ENCODE results near the gene NHSL2. TPM values are rescaled to one million over a fixed set of nuclear protein-coding genes. Genes with fewer than 3 reads are reported as not detected.
A peak's percentile ranks its signal among the peaks of the same experiment; 100 is the strongest.

The NHSL2 gene
- total RNA-seq, 1 donor from 2014 or later, result 57.6 TPM

DNA sequence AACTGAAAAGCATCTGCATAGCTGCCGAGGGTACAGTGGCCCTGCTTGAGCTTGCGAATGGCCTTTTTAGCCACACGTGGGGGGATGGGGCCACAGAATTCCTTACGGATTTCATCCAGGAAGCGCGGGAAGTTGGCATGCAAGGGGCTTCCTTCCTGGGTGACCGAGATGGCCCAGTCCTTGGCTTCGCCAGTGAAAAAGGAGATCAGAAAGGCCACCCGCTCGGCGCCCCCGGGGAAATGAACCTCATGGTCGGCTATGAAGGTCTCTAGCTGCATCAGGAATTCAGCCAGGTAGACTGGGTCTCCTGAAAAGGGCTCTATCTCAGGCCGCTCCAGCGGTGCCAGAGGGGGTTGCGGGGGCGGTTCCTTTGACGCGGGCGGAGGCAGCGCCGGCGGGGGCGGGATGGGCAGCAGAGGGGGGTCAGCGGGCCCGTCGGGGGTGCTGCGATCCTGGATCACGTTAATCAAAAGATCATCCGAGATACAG, 220.2 kb downstream of the NHSL2 start:
- Mint-ChIP-seq H3K9me3 (ENCODE audit: unreplicated experiment) (no peaks in the 10 kb centered on the region), H3K4me3 (ENCODE audit: unreplicated experiment) (peak overlapping the region; percentile 83), H3K27me3 (ENCODE audit: unreplicated experiment) (peaks cover 10% of the 10 kb centered on the region), H3K4me1 (ENCODE audit: unreplicated experiment) (peaks cover 41% of the 10 kb centered on the region), H3K36me3 (ENCODE audit: low read depth, unreplicated experiment) (peaks cover 24% of the 10 kb centered on the region), H3K27ac (ENCODE audit: unreplicated experiment) (no peak overlapping the region)
- DNase-seq (ENCODE audit: low spot score), result no peak
- TF ChIP-seq CTCF (IDR thresholded peaks at IDR 0.05; ENCODE audit: unreplicated experiment), result no peak

GRCh38 chrX:72131317-72132294, 221.0 kb downstream of the NHSL2 start, which contains the start of gene RTL5:
Gene RTL5 (minus strand): TSS chrX:72131915.
- H3K4me1 Mint-ChIP-seq (ENCODE audit: unreplicated experiment), result peaks cover 34% of the 10 kb centered on the region
- H3K27ac Mint-ChIP-seq (ENCODE audit: unreplicated experiment), result no peak within 1 kb of the TSS
- H3K4me3 Mint-ChIP-seq (ENCODE audit: unreplicated experiment), result peak within 1 kb of the TSS; percentile 74
- peaks cover 10% of the 10 kb centered on the region for H3K27me3 Mint-ChIP-seq (ENCODE audit: unreplicated experiment)
- DNase-seq (ENCODE audit: low spot score), result peak; percentile 55
- no peaks in the 10 kb centered on the region for H3K9me3 Mint-ChIP-seq (ENCODE audit: unreplicated experiment)
- H3K36me3 Mint-ChIP-seq (ENCODE audit: low read depth, unreplicated experiment), result peaks cover 24% of the 10 kb centered on the region
- TF ChIP-seq CTCF (IDR thresholded peaks at IDR 0.05; ENCODE audit: unreplicated experiment), result no peak

GRCh38 chrX:72132456-72132855, 221.8 kb downstream of the NHSL2 start:
- Mint-ChIP-seq H3K27ac (ENCODE audit: unreplicated experiment) (no peak overlapping the region), H3K27me3 (ENCODE audit: unreplicated experiment) (peaks cover 10% of the 10 kb centered on the region), H3K36me3 (ENCODE audit: low read depth, unreplicated experiment) (peaks cover 24% of the 10 kb centered on the region), H3K9me3 (ENCODE audit: unreplicated experiment) (no peaks in the 10 kb centered on the region), H3K4me3 (ENCODE audit: unreplicated experiment) (no peak overlapping the region), H3K4me1 (ENCODE audit: unreplicated experiment) (peaks cover 28% of the 10 kb centered on the region)
- no peak for TF ChIP-seq CTCF (IDR thresholded peaks at IDR 0.05; ENCODE audit: unreplicated experiment)
- DNase-seq (ENCODE audit: low spot score), result no peak

GRCh38 chrX:72133851-72134546, 223.4 kb downstream of the NHSL2 start:
- Mint-ChIP-seq H3K27ac (ENCODE audit: unreplicated experiment) (no peak overlapping the region), H3K36me3 (ENCODE audit: low read depth, unreplicated experiment) (peaks cover 23% of the 10 kb centered on the region), H3K4me1 (ENCODE audit: unreplicated experiment) (peaks cover 16% of the 10 kb centered on the region), H3K27me3 (ENCODE audit: unreplicated experiment) (peaks cover 4% of the 10 kb centered on the region), H3K4me3 (ENCODE audit: unreplicated experiment) (no peak overlapping the region), H3K9me3 (ENCODE audit: unreplicated experiment) (no peaks in the 10 kb centered on the region)
- no peak for DNase-seq (ENCODE audit: low spot score)
- TF ChIP-seq CTCF (IDR thresholded peaks at IDR 0.05; ENCODE audit: unreplicated experiment), result no peak

Data from endothelial cell (in vitro differentiated cells).